DOHH2 (cell line): ENCODE results near the gene TRMT5.

Source experiments
- H3F3A ChIP-seq: fragments of 200-600 bp; sonication (generic), shearing (Covaris generic); 2 replicates; pipeline ENCODE4 v1.6.0; 2016; ENCODE audit warnings: antibody characterized with exemption, mild to moderate bottlenecking; ENCODE audit not compliant: control insufficient read depth, insufficient read depth
- H3K27ac ChIP-seq: fragments of 200-600 bp; sonication (generic); 2 replicates; pipeline ENCODE4 v1.5.1; 2014; ENCODE audit warnings: low read depth, mild to moderate bottlenecking, low read length, moderate library complexity
- H3K27me3 ChIP-seq: fragments of 200-600 bp; sonication (generic); 2 replicates; pipeline ENCODE4 v1.6.1; 2014; ENCODE audit warnings: mild to moderate bottlenecking, low read length, mixed read lengths; ENCODE audit not compliant: control insufficient read depth
- H3K36me3 ChIP-seq: fragments of 200-600 bp; sonication (generic); 2 replicates; pipeline ENCODE4 v1.6.1; 2014; ENCODE audit warnings: mild to moderate bottlenecking, low read length, moderate library complexity, mixed read lengths; ENCODE audit not compliant: control insufficient read depth
- H3K4me1 ChIP-seq: fragments of 200-600 bp; sonication (generic); 2 replicates; pipeline ENCODE4 v1.6.1; 2014; ENCODE audit warnings: mild to moderate bottlenecking, low read length, mixed read lengths; ENCODE audit not compliant: control insufficient read depth
- H3K4me2 ChIP-seq: fragments of 200-600 bp; sonication (generic); 2 replicates; pipeline ENCODE4 v1.6.0; 2014; ENCODE audit warnings: mild to moderate bottlenecking, low read length, moderate library complexity
- H3K4me3 ChIP-seq: fragments of 200-600 bp; sonication (generic); 2 replicates; pipeline ENCODE4 v1.5.1; 2014; ENCODE audit warnings: mild to moderate bottlenecking, low read length, mixed read lengths
- H3K79me2 ChIP-seq: fragments of 200-600 bp; sonication (generic); 2 replicates; pipeline ENCODE4 v1.6.1; 2014; ENCODE audit warnings: mild to moderate bottlenecking, low read length, mixed read lengths; ENCODE audit not compliant: control insufficient read depth
- H3K9me2 ChIP-seq: fragments of 200-600 bp; sonication (generic); replicated peaks from 2 replicates; pipeline ENCODE4 v1.6.1; 2014; ENCODE audit warnings: mild to moderate bottlenecking, low read length, mixed read lengths; ENCODE audit not compliant: control insufficient read depth
- H3K9me3 ChIP-seq: fragments of 200-600 bp; sonication (generic); 2 replicates; pipeline ENCODE4 v1.6.1; 2014; ENCODE audit warnings: antibody characterized with exemption, low read length, mixed read lengths; ENCODE audit not compliant: control insufficient read depth, insufficient read depth
- H4K20me1 ChIP-seq: fragments of 200-600 bp; sonication (generic); 2 replicates; pipeline ENCODE4 v1.6.0; 2014; ENCODE audit warnings: low read depth, mild to moderate bottlenecking, antibody characterized with exemption, low read length, moderate library complexity; ENCODE audit not compliant: control insufficient read depth, insufficient read depth
- EZH2phosphoT487 ChIP-seq: fragments of 200-600 bp; sonication (generic); IDR thresholded peaks from 2 replicates; pipeline ENCODE4 v1.6.1; 2017; ENCODE audit warnings: borderline replicate concordance, mild to moderate bottlenecking, antibody characterized with exemption, low read length, moderate library complexity, mixed read lengths
- TF ChIP-seq, protein P1 (sequence below): fragments of 200-600 bp; sonication (generic); IDR thresholded peaks from one replicate; pipeline ENCODE4 v1.5.1; 2014; ENCODE audit warnings: antibody characterized with exemption, mild to moderate bottlenecking, low read depth, low read length; ENCODE audit not compliant: poor library complexity, severe bottlenecking

Gene TRMT5

DNA sequence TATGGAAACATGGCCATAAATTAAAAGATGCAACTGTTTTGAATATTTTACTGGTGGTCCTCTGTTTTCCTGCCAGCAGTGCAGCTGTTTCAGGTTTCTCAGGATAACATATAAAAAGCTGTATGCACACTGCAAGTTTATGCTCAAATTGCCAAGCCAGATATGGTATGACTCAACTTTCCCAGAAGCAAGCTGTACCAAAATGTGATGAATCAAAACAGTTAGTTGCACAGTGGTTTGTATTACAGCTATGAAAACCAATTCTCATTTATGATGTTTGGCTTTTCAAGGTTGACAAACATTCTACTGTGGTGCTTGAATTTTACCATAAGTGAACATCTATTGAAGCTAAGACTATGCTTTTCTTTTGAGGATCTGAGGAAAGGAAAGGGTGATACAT lies 15.5 kb downstream of the TRMT5 start:
- H3K9me3 ChIP-seq: no peaks in the 10 kb centered on the region
- TF ChIP-seq EZH2phosphoT487: no peak
- TF ChIP-seq, protein P1, sequence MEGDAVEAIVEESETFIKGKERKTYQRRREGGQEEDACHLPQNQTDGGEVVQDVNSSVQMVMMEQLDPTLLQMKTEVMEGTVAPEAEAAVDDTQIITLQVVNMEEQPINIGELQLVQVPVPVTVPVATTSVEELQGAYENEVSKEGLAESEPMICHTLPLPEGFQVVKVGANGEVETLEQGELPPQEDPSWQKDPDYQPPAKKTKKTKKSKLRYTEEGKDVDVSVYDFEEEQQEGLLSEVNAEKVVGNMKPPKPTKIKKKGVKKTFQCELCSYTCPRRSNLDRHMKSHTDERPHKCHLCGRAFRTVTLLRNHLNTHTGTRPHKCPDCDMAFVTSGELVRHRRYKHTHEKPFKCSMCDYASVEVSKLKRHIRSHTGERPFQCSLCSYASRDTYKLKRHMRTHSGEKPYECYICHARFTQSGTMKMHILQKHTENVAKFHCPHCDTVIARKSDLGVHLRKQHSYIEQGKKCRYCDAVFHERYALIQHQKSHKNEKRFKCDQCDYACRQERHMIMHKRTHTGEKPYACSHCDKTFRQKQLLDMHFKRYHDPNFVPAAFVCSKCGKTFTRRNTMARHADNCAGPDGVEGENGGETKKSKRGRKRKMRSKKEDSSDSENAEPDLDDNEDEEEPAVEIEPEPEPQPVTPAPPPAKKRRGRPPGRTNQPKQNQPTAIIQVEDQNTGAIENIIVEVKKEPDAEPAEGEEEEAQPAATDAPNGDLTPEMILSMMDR: no peak
- peaks cover 8% of the 10 kb centered on the region for H3K4me1 ChIP-seq
- peaks cover 7% of the 10 kb centered on the region; the same call in 1 of the 2 replicates for H3F3A ChIP-seq
- no peaks in the 10 kb centered on the region for H3K27me3 ChIP-seq
- H3K27ac ChIP-seq: no peak overlapping the region
- H3K79me2 ChIP-seq: no peaks in the 10 kb centered on the region
- no peaks in the 10 kb centered on the region for H4K20me1 ChIP-seq
- no peak overlapping the region for H3K4me2 ChIP-seq
- no peak overlapping the region for H3K4me3 ChIP-seq
- no peaks in the 10 kb centered on the region for H3K9me2 ChIP-seq
- H3K36me3 ChIP-seq: 0 out of 2 replicates have a peak, but pooled peaks cover 2% of the 10 kb centered on the region

DNA sequence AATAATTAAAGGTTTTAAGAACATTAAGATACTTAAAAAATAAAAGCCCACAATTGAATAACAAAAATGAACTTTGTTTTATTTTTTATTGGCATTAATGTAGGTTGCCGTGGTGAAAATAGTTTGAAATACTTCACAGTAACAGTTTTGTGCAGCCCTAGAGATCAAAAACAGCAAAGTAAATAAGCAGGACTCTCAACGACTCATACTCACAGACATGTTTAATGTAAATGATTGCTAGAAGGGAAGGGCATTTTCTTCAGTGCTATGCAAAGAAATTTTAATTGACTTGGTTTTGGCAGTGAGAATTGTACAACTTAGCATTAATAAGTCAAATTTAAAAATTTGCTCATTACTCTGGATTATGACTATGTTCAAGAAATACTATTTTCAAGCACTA lies 16.0 kb downstream of the TRMT5 start:
- H3K4me1 ChIP-seq: peaks cover 8% of the 10 kb centered on the region
- H3K9me3 ChIP-seq: no peaks in the 10 kb centered on the region
- peaks cover 7% of the 10 kb centered on the region; the same call in 1 of the 2 replicates for H3F3A ChIP-seq
- H3K27ac ChIP-seq: no peak overlapping the region
- no peaks in the 10 kb centered on the region for H3K36me3 ChIP-seq
- H3K27me3 ChIP-seq: no peaks in the 10 kb centered on the region
- H4K20me1 ChIP-seq: no peaks in the 10 kb centered on the region
- TF ChIP-seq, protein P1: no peak
- no peak overlapping the region for H3K4me3 ChIP-seq
- H3K4me2 ChIP-seq: no peak overlapping the region
- no peaks in the 10 kb centered on the region for H3K9me2 ChIP-seq
- no peaks in the 10 kb centered on the region for H3K79me2 ChIP-seq

DNA sequence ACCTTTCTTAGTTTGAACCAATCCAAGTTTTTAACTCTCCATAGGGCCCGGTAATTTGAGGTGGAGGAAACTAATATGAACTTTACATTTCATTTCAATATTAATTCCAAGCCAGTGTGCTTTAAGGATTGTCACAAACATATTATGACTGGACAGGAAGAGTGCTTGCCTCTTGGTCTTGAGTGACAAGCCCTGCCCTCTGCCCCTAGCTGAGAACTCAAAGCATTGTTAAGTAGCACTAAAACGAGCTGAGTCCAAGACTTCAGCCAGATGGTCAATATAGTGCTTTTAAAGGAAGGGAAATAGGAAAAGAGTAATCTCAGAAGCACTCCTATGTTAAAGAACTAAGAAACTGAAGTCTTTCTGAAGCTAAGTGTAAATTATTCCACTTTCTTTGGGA lies 17.1 kb downstream of the TRMT5 start:
- H3K4me1 ChIP-seq: peaks cover 8% of the 10 kb centered on the region
- H3K4me3 ChIP-seq: no peak overlapping the region
- H3K27ac ChIP-seq: no peak overlapping the region
- H4K20me1 ChIP-seq: no peaks in the 10 kb centered on the region
- H3K27me3 ChIP-seq: no peaks in the 10 kb centered on the region
- H3F3A ChIP-seq: 0 out of 2 replicates have a peak, but pooled peaks cover 7% of the 10 kb centered on the region
- no peaks in the 10 kb centered on the region for H3K36me3 ChIP-seq
- no peak for TF ChIP-seq EZH2phosphoT487
- H3K79me2 ChIP-seq: no peaks in the 10 kb centered on the region
- no peak overlapping the region for H3K4me2 ChIP-seq
- H3K9me2 ChIP-seq: no peaks in the 10 kb centered on the region
- H3K9me3 ChIP-seq: no peaks in the 10 kb centered on the region

GRCh38 chr14:60958146-60958545 lies 22.7 kb downstream of the TRMT5 start:
- Histone ChIP-seq H4K20me1 (no peaks in the 10 kb centered on the region), H3K9me3 (peaks cover 13% of the 10 kb centered on the region), H3K9me2 (no peaks in the 10 kb centered on the region), H3K27me3 (no peaks in the 10 kb centered on the region), H3K4me2 (no peak overlapping the region), H3K79me2 (no peaks in the 10 kb centered on the region), H3K4me3 (no peak overlapping the region), H3K4me1 (no peaks in the 10 kb centered on the region), H3K36me3 (no peaks in the 10 kb centered on the region), H3F3A (no peaks in the 10 kb centered on the region), H3K27ac (no peak overlapping the region)
- TF ChIP-seq, protein P1: no peak
- TF ChIP-seq EZH2phosphoT487: no peak
